ENCODE data around the gene NFATC2IP. TPM values are rescaled to one million over a fixed set of nuclear protein-coding genes. Genes with fewer than 3 reads are reported as not detected.

NFATC2IP gene
- total RNA-seq, 1 donor = 22.1 TPM

- DNase-seq (ENCODE audit: low read depth) = no peak
- TF ChIP-seq, protein P1, sequence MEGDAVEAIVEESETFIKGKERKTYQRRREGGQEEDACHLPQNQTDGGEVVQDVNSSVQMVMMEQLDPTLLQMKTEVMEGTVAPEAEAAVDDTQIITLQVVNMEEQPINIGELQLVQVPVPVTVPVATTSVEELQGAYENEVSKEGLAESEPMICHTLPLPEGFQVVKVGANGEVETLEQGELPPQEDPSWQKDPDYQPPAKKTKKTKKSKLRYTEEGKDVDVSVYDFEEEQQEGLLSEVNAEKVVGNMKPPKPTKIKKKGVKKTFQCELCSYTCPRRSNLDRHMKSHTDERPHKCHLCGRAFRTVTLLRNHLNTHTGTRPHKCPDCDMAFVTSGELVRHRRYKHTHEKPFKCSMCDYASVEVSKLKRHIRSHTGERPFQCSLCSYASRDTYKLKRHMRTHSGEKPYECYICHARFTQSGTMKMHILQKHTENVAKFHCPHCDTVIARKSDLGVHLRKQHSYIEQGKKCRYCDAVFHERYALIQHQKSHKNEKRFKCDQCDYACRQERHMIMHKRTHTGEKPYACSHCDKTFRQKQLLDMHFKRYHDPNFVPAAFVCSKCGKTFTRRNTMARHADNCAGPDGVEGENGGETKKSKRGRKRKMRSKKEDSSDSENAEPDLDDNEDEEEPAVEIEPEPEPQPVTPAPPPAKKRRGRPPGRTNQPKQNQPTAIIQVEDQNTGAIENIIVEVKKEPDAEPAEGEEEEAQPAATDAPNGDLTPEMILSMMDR (IDR thresholded peaks at IDR 0.05; ENCODE audit: insufficient read depth, low read length) = no peak
- H3K4me3 ChIP-seq (ENCODE audit: low read depth, low read length) = no peak overlapping the region
Observed at GRCh38 chr16:28905229-28905754, 45.4 kb upstream of the NFATC2IP start.

GRCh38 chr16:28905800-28906372 lies 44.9 kb upstream of the NFATC2IP start:
- DNase-seq (ENCODE audit: low read depth) = no peak
- no peak overlapping the region for H3K4me3 ChIP-seq (ENCODE audit: low read depth, low read length)
- TF ChIP-seq, protein P1 (IDR thresholded peaks at IDR 0.05; ENCODE audit: insufficient read depth, low read length) = no peak

- no peak for DNase-seq (ENCODE audit: low read depth)
- H3K4me3 ChIP-seq (ENCODE audit: low read depth, low read length) = no peak overlapping the region
- TF ChIP-seq, protein P1 (IDR thresholded peaks at IDR 0.05; ENCODE audit: insufficient read depth, low read length) = no peak
Observed at GRCh38 chr16:28910086-28911031, 40.4 kb upstream of the NFATC2IP start.

DNA sequence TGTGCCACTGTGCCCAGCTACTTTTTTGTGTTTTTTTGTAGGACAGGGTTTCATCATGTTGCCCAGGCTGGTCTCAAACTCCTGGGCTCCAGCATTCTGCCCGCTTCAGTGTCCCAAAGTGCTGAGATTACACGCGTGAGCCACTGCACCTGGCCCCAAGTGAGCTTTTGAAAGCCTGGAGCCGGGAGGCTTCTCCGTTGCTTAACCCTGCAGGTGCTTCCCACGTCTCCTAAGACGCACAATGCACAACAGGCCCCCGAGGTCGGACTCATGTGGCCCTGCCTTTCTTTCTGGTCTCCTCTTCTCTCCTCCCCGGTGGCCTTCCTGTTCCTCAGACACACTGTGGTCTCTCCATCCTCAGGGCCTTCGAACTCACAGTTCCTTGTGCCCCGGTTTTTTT lies 38.2 kb upstream of the NFATC2IP start:
- TF ChIP-seq, protein P1 (IDR thresholded peaks at IDR 0.05; ENCODE audit: insufficient read depth, low read length) = no peak

DNA sequence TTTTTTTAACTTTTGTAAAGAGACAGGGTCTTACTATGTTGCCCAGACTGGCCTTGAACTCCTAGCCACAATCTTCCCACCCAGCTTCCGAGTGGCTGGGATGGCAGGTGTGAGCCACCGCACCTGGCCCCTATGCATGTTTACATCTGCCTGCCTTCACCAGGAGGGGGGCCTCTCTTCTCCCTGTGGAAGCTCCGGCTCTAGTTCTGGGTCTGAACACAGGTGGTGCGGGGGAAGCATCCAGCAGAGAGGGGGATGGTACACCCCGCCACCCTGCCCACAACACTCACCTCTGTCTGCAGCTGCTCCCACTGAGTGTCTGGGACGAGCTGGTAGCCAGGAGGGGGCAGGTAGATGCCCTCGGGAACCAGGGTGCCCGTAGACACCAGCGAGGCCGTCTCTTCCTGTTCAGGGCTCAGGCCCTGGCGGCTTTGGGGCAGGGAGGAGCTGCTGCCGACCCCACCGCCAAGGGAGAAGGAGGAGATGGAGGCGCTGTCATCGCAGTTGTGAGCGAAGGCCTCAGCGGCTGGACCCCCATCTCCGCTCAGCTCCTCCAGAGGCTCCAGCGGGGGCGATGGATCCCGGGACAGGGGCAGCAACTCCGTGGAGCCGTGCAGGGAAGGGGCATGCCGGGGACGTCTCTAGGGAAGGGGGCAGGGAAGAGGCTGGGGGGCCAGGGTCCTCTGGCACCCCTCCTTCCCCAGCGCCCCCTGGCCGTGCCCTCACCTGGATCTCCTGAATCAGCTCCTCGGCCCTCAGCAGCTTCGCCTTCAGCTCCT lies 36.6 kb upstream of the NFATC2IP start:
- TF ChIP-seq, protein P1 (IDR thresholded peaks at IDR 0.05; ENCODE audit: insufficient read depth, low read length) = no peak
- no peak for DNase-seq (ENCODE audit: low read depth)
- H3K4me3 ChIP-seq (ENCODE audit: low read depth, low read length) = no peak overlapping the region

More for the DNA sequence above, 38.2 kb upstream of the NFATC2IP start:
- DNase-seq (ENCODE audit: low read depth) = no peak
- H3K4me3 ChIP-seq (ENCODE audit: low read depth, low read length) = no peak overlapping the region

- DNase-seq (ENCODE audit: low read depth) = peak; percentile 83
- no peak overlapping the region for H3K4me3 ChIP-seq (ENCODE audit: low read depth, low read length)
- TF ChIP-seq, protein P1 (IDR thresholded peaks at IDR 0.05; ENCODE audit: insufficient read depth, low read length) = no peak
Observed at GRCh38 chr16:28915181-28915580, 35.6 kb upstream of the NFATC2IP start.
